Lung (tissue), 16 donors: ENCODE data around the gene DIRAS3. TPM values are rescaled to one million over a fixed set of nuclear protein-coding genes. Genes with fewer than 3 reads are reported as not detected.

Source experiments
- ATAC-seq: fragments of 200-7000 bp; cut with Tn5 transposase; one replicate; pipeline ENCODE4 v1.9.1; 2020; ENCODE audit warnings: moderate number of reproducible peaks; ENCODE audit not compliant: insufficient read depth, low FRiP score
- DNase-seq, 3 donors: peaks; one replicate each; pipeline ENCODE4 v3.0.0-alpha.2; 2013 to 2017
- H3K27ac ChIP-seq, 2 donors: one replicate each; pipeline ENCODE4 v1.5.1; 2013; ENCODE audit warnings: mild to moderate bottlenecking in 2 of 2, moderate library complexity in 2 of 2, control low read depth in 1 of 2, inconsistent platforms in 1 of 2, low read depth in 1 of 2, low read length in 1 of 2
- H3K27me3 ChIP-seq, 3 donors: one replicate each; pipeline ENCODE4 v1.5.1; 2013; ENCODE audit warnings: low read length in 2 of 3; ENCODE audit not compliant: control insufficient read depth in 3 of 3, insufficient read depth in 3 of 3
- H3K36me3 ChIP-seq, 4 donors: one replicate each; pipeline ENCODE4 v1.5.1; 2013; ENCODE audit warnings: low read length in 4 of 4, mild to moderate bottlenecking in 1 of 4, moderate library complexity in 1 of 4; ENCODE audit not compliant: control insufficient read depth in 4 of 4, insufficient read depth in 4 of 4
- H3K4me1 ChIP-seq, 5 donors: one replicate each; pipeline ENCODE4 v1.5.1; 2013; ENCODE audit warnings: low read length in 5 of 5, mild to moderate bottlenecking in 2 of 5, moderate library complexity in 1 of 5; ENCODE audit not compliant: control insufficient read depth in 5 of 5, insufficient read depth in 5 of 5
- H3K4me3 ChIP-seq: one replicate; pipeline ENCODE4 v1.5.1; 2013; ENCODE audit warnings: mild to moderate bottlenecking, control low read depth, moderate library complexity
- H3K9ac ChIP-seq, 2 donors: one replicate each; pipeline ENCODE4 v1.5.1; 2013; ENCODE audit warnings: low read length in 2 of 2, control low read depth in 1 of 2; ENCODE audit not compliant: insufficient read depth in 1 of 2
- H3K9me3 ChIP-seq, 4 donors: one replicate each; pipeline ENCODE4 v1.5.1; 2013; ENCODE audit warnings: low read length in 3 of 4, mild to moderate bottlenecking in 1 of 4, moderate library complexity in 1 of 4; ENCODE audit not compliant: control insufficient read depth in 4 of 4, insufficient read depth in 3 of 4
- CTCF ChIP-seq: IDR thresholded peaks from 2 replicates; pipeline ENCODE4 v1.5.1; 2012; ENCODE audit warnings: mild to moderate bottlenecking; ENCODE audit errors: control extremely low read depth, extremely low read depth
- WGBS, 2 donors: extraction: QIAGEN DNeasy Blood & Tissue Kit; methylation state at CpG; one replicate each; pipeline ENCODE4 v1.1.7; 2013; 5-methylcytosine and 5-hydroxymethylcytosine counted together
- long read RNA-seq, 5 donors: transcript quantifications; one replicate each; lab custom pipeline, GENCODE V29; 2026
- polyA plus RNA-seq, 2 donors: library from polyadenylated mRNA; stranded (reverse); fragments of 200-250 nt; gene quantifications; one replicate each; pipeline ENCODE4 v1.2.1, GENCODE V29; 2013
- total RNA-seq, 2 donors: library from RNA; depleted of rRNA in 1 of 2; stranded (reverse); fragments of >200 nt in 1 of 2; gene quantifications; one replicate each; pipeline ENCODE4 v1.2.1, GENCODE V29; 2014 to 2021
- donor health status: control.
- donor health status: control.
- donor health status: Bipolar disorder and iron deficiency.
- donor health status: healthy.
- donor health status: DM: yes; HTN: yes; CAD: no.

Gene DIRAS3, protein sequence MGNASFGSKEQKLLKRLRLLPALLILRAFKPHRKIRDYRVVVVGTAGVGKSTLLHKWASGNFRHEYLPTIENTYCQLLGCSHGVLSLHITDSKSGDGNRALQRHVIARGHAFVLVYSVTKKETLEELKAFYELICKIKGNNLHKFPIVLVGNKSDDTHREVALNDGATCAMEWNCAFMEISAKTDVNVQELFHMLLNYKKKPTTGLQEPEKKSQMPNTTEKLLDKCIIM
- total RNA-seq, result 1 to 10 TPM in 1 of 2 donors, under 1 TPM in 1; 0.77 to 3.5 TPM
- 1 to 10 TPM in 1 of 2 donors, under 1 TPM in 1; 0.68 to 2.4 TPM for polyA plus RNA-seq
- long read RNA-seq, donor 1, result 0 reads
- long read RNA-seq, donor 2, result 0 reads
- long read RNA-seq, donor 3, result 0 reads
- long read RNA-seq, donor 4, result 0 reads
- long read RNA-seq, donor 5, result 0 reads

DNA sequence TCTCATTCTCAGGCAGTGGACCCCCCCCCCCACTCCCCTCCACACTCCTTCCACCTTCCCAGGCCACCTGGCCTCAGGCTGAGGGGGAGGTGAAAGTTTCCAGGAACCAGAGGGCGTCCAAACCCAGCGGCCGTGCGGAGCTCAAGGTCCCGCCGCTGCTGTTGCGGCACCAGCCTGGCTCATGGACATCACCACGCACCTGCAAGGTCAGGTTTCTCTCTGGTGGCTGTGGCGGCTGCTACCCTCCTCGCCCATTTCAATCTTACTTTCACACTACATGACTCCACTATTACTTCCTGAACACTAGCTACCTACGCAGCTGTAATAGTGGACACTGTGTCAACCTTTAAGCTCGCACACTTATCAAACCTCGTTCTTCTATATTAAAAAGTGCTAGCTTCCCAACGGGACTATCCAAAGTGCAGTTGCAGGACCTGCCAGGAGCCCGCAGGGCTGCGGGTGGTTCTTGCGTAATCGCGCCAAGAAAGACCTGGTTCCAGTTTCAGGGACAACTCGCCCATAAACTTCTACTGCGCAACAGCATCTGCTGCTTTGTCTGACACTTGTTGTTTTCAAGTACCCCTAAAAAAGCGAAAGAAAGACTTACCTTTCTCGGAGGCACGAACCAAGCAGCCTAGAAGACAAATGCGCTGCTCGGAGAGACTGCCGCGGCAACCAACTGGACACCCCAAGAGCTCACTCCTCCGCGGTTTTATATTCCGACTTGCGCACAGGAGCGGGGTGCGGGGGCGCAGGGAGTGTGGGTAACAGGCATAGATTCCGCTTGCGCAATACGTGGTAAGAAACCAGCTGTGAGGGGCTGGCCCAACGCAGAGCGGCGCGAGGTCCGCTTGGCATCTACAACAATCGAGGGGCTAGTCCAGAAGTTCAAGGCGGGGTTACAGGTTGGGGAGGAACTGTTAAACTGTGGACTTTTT lies at the start of gene DIRAS3:
Gene DIRAS3, minus strand, starts transcription at position 687 of the 938 bp plus-strand sequence. CDS start 3,330 bp downstream, outside the sequence.
- Histone ChIP-seq H3K27me3 (peaks cover 0 to 41% (median 14%) of the 10 kb centered on the region in 3 donors), H3K9ac (no peak within 1 kb of the TSS), H3K9me3 (peaks cover 0 to 10% (median 0%) of the 10 kb centered on the region in 4 donors), H3K4me3 (no peak within 1 kb of the TSS), H3K27ac (no peak within 1 kb of the TSS), H3K4me1 (no peaks in the 10 kb centered on the region), H3K36me3 (no peaks in the 10 kb centered on the region)
- DNase-seq, result peak; percentile 40 to 57 (median 46)
- no peak for TF ChIP-seq CTCF
- WGBS, 2 donors, result 50 to 51% methylated on average over 45 of the region's 45 CpGs
- ATAC-seq, result no peak

GRCh38 chr1:68093737-68094136 lies 43.3 kb upstream of the DIRAS3 start:
- Histone ChIP-seq H3K4me3 (no peak overlapping the region), H3K9me3 (no peaks in the 10 kb centered on the region), H3K36me3 (no peaks in the 10 kb centered on the region), H3K27me3 (no peaks in the 10 kb centered on the region), H3K4me1 (no peaks in the 10 kb centered on the region), H3K27ac (no peak overlapping the region), H3K9ac (no peak overlapping the region)
- TF ChIP-seq CTCF, result no peak
- DNase-seq, result no peak
- no peak for ATAC-seq

- Histone ChIP-seq H3K27ac (no peak overlapping the region), H3K4me3 (no peak overlapping the region), H3K27me3 (peaks cover 0 to 3% (median 0%) of the 10 kb centered on the region in 3 donors), H3K36me3 (no peaks in the 10 kb centered on the region), H3K9me3 (no peaks in the 10 kb centered on the region), H3K4me1 (peaks cover 0 to 6% (median 0%) of the 10 kb centered on the region in 5 donors), H3K9ac (no peak overlapping the region)
- DNase-seq, result no peak
- TF ChIP-seq CTCF, result no peak
- WGBS, 2 donors, result 81 to 83% methylated on average over 4 of the region's 4 CpGs
- ATAC-seq, result no peak
These were observed 36.8 kb upstream of the DIRAS3 start for GRCh38 chr1:68087184-68087583.
